NCI-H524 treated with DMSO at 0.1 percent for 48 hours (cell line): ENCODE measurements around the gene RGL3.
"Not testable (repeated sequence)": the region's sequence is repeated elsewhere in the genome, so short reads cannot be mapped to it uniquely, and the experiment has no call there.

Experiments
- DNase-seq: peaks from one replicate; lab custom pipeline; 2025; lab: John Stamatoyannopoulos, UW

Gene RGL3

GRCh38 chr19:11361771-11362731 is 57.1 kb downstream of the RGL3 start:
- DNase-seq: no peak

- DNase-seq: no peak
Measured at GRCh38 chr19:11361037-11361770, 57.9 kb downstream of the RGL3 start.

- no peak for DNase-seq
Measured at GRCh38 chr19:11359421-11359820, 59.7 kb downstream of the RGL3 start.

- no peak for DNase-seq
Measured at GRCh38 chr19:11356676-11357550, 62.2 kb downstream of the RGL3 start.

GRCh38 chr19:11356074-11356397 is 63.1 kb downstream of the RGL3 start:
- no peak for DNase-seq

- peak; percentile 31 for DNase-seq
Measured at GRCh38 chr19:11355160-11356073, 63.7 kb downstream of the RGL3 start, which contains the start of gene PLPPR2. Gene PLPPR2, plus strand, starts transcription at chr19:11355432. Its CDS starts 2,242 bp downstream, at chr19:11357674.

GRCh38 chr19:11354102-11354501 is 65.0 kb downstream of the RGL3 start:
- DNase-seq: not testable (repeated sequence)

- no peak for DNase-seq
Measured at GRCh38 chr19:11349171-11349570, 69.9 kb downstream of the RGL3 start.

GRCh38 chr19:11347546-11348039 is 71.5 kb downstream of the RGL3 start:
- DNase-seq: no peak

GRCh38 chr19:11346104-11346940 is 72.8 kb downstream of the RGL3 start, which contains the start of the genes CCDC159 and TMEM205:
Gene CCDC159, plus strand, starts transcription at chr19:11346519. Its CDS starts 88 bp downstream, at chr19:11346607.
Gene TMEM205, minus strand, starts transcription at chr19:11346268. Its CDS starts 649 bp downstream, at chr19:11345619.
- DNase-seq: peak; percentile 98

- no peak for DNase-seq
Measured at GRCh38 chr19:11345122-11345803, 73.9 kb downstream of the RGL3 start.
